Measurements from ENCODE around the gene GRAMD2A. TPM values are rescaled to one million over a fixed set of nuclear protein-coding genes. Genes with fewer than 3 reads are reported as not detected.

The GRAMD2A gene
- total RNA-seq, 1 donor from 2014 or later: 5.5 TPM

- Histone ChIP-seq H3K27me3 (ENCODE audit: control insufficient read depth, insufficient read depth, low read length) (no peaks in the 10 kb centered on the region), H3K4me3 (ENCODE audit: low read depth, low read length) (no peak overlapping the region), H3K36me3 (ENCODE audit: control insufficient read depth, insufficient read depth, low read length) (no peaks in the 10 kb centered on the region)
- FAIRE-seq (no peak), DNase-seq (ENCODE audit: low read depth) (no peak)
- no peak for TF ChIP-seq CTCF (IDR thresholded peaks at IDR 0.05; ENCODE audit: insufficient read depth, low read length, severe bottlenecking)
Measured at GRCh38 chr15:72146221-72146620, 51.4 kb downstream of the GRAMD2A start.

- Histone ChIP-seq H3K4me3 (ENCODE audit: low read depth, low read length) (no peak overlapping the region), H3K27me3 (ENCODE audit: control insufficient read depth, insufficient read depth, low read length) (no peaks in the 10 kb centered on the region), H3K36me3 (ENCODE audit: control insufficient read depth, insufficient read depth, low read length) (no peaks in the 10 kb centered on the region)
- DNase-seq (ENCODE audit: low read depth): no peak
- FAIRE-seq: no peak
- no peak for TF ChIP-seq CTCF (IDR thresholded peaks at IDR 0.05; ENCODE audit: insufficient read depth, low read length, severe bottlenecking)
Measured at GRCh38 chr15:72141171-72142084, 56.2 kb downstream of the GRAMD2A start.

GRCh38 chr15:72140088-72140487 is 57.5 kb downstream of the GRAMD2A start:
- no peak for DNase-seq (ENCODE audit: low read depth)
- no peak for FAIRE-seq
- Histone ChIP-seq H3K36me3 (ENCODE audit: control insufficient read depth, insufficient read depth, low read length) (no peaks in the 10 kb centered on the region), H3K4me3 (ENCODE audit: low read depth, low read length) (no peak overlapping the region), H3K27me3 (ENCODE audit: control insufficient read depth, insufficient read depth, low read length) (no peaks in the 10 kb centered on the region)
- TF ChIP-seq CTCF (IDR thresholded peaks at IDR 0.05; ENCODE audit: insufficient read depth, low read length, severe bottlenecking): no peak

- no peak for DNase-seq (ENCODE audit: low read depth)
- no peaks in the 10 kb centered on the region for H3K36me3 ChIP-seq (ENCODE audit: control insufficient read depth, insufficient read depth, low read length)
- H3K4me3 ChIP-seq (ENCODE audit: low read depth, low read length): no peak overlapping the region
- no peak for FAIRE-seq
- no peak for TF ChIP-seq CTCF (IDR thresholded peaks at IDR 0.05; ENCODE audit: insufficient read depth, low read length, severe bottlenecking)
- H3K27me3 ChIP-seq (ENCODE audit: control insufficient read depth, insufficient read depth, low read length): no peaks in the 10 kb centered on the region
Measured at GRCh38 chr15:72139667-72140066, 57.9 kb downstream of the GRAMD2A start.

- no peak for DNase-seq (ENCODE audit: low read depth)
- no peaks in the 10 kb centered on the region for H3K36me3 ChIP-seq (ENCODE audit: control insufficient read depth, insufficient read depth, low read length)
- no peak for TF ChIP-seq CTCF (IDR thresholded peaks at IDR 0.05; ENCODE audit: insufficient read depth, low read length, severe bottlenecking)
- no peak overlapping the region for H3K4me3 ChIP-seq (ENCODE audit: low read depth, low read length)
- no peaks in the 10 kb centered on the region for H3K27me3 ChIP-seq (ENCODE audit: control insufficient read depth, insufficient read depth, low read length)
- no peak for FAIRE-seq
Measured at GRCh38 chr15:72136170-72137051, 61.2 kb downstream of the GRAMD2A start.
